Esophagus squamous epithelium (tissue), 4 donors: ENCODE results near the gene XRCC6.

ENCODE experiments used
- POLR2A ChIP-seq, 4 donors: fragments of 450-650 bp; IDR thresholded peaks; one replicate each; pipeline ENCODE4 v1.6.1; 2017; ENCODE audit warnings: antibody characterized with exemption in 4 of 4, mild to moderate bottlenecking in 4 of 4, moderate library complexity in 3 of 4
- TF ChIP-seq, protein P1 (sequence below), 6 experiments: fragments of 450-650 bp in 4 of 6; fragments of 200-600 bp in 2 of 6; sonication (generic) in 2 of 6; IDR thresholded peaks; one replicate each; pipeline ENCODE4 v1.5.1; 2016 to 2019; ENCODE audit warnings: antibody characterized with exemption in 6 of 6, mild to moderate bottlenecking in 4 of 6, moderate library complexity in 4 of 6

GRCh38 chr22:41597635-41597953 is 23.5 kb upstream of the XRCC6 start:
- TF ChIP-seq, protein P1, sequence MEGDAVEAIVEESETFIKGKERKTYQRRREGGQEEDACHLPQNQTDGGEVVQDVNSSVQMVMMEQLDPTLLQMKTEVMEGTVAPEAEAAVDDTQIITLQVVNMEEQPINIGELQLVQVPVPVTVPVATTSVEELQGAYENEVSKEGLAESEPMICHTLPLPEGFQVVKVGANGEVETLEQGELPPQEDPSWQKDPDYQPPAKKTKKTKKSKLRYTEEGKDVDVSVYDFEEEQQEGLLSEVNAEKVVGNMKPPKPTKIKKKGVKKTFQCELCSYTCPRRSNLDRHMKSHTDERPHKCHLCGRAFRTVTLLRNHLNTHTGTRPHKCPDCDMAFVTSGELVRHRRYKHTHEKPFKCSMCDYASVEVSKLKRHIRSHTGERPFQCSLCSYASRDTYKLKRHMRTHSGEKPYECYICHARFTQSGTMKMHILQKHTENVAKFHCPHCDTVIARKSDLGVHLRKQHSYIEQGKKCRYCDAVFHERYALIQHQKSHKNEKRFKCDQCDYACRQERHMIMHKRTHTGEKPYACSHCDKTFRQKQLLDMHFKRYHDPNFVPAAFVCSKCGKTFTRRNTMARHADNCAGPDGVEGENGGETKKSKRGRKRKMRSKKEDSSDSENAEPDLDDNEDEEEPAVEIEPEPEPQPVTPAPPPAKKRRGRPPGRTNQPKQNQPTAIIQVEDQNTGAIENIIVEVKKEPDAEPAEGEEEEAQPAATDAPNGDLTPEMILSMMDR (IDR thresholded peaks at IDR 0.05) = no peak
- TF ChIP-seq POLR2A (IDR thresholded peaks at IDR 0.05) = no peak
